Peyer's patch (tissue), 4 donors: ENCODE data around the gene PWWP2A.

Experiments
- POLR2A ChIP-seq, 2 donors: fragments of 450-650 bp; IDR thresholded peaks; one replicate each; pipeline ENCODE4 v1.5.1; 2017; ENCODE audit warnings: antibody characterized with exemption in 2 of 2, mild to moderate bottlenecking in 2 of 2, moderate library complexity in 2 of 2
- TF ChIP-seq, protein P1 (sequence below), 6 experiments: fragments of 450-650 bp in 4 of 6; fragments of 200-600 bp in 2 of 6; sonication (generic) in 1 of 6; IDR thresholded peaks; one replicate each; pipeline ENCODE4 v1.5.1; 2017 to 2019; ENCODE audit warnings: antibody characterized with exemption in 6 of 6, mild to moderate bottlenecking in 3 of 6, moderate library complexity in 1 of 6

DNA sequence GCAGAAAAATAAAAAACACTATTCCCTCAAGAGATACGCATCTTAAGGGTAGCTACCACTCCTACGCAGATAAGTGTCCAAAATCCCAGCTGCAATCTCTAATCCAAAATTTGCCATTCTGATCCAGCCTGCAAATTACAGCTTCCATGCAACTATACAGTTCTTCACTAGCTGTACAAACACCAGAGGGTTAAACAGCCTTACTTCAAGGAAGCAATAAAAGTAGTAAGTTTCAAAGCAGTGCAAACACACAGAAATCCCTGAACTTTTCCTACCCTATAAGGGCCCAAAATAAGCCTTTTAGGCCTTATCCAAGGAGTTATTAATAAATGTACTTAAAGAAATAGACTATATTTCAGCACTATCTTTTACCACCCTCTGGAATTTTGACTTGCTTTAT, 39.5 kb downstream of the PWWP2A start:
- TF ChIP-seq, protein P1, sequence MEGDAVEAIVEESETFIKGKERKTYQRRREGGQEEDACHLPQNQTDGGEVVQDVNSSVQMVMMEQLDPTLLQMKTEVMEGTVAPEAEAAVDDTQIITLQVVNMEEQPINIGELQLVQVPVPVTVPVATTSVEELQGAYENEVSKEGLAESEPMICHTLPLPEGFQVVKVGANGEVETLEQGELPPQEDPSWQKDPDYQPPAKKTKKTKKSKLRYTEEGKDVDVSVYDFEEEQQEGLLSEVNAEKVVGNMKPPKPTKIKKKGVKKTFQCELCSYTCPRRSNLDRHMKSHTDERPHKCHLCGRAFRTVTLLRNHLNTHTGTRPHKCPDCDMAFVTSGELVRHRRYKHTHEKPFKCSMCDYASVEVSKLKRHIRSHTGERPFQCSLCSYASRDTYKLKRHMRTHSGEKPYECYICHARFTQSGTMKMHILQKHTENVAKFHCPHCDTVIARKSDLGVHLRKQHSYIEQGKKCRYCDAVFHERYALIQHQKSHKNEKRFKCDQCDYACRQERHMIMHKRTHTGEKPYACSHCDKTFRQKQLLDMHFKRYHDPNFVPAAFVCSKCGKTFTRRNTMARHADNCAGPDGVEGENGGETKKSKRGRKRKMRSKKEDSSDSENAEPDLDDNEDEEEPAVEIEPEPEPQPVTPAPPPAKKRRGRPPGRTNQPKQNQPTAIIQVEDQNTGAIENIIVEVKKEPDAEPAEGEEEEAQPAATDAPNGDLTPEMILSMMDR (IDR thresholded peaks at IDR 0.05) = no peak
- no peak for TF ChIP-seq POLR2A (IDR thresholded peaks at IDR 0.05)
